Thoracic aorta (tissue), 2 donors: Measurements from ENCODE around the gene MAPKAPK2. TPM values are rescaled to one million over a fixed set of nuclear protein-coding genes. Genes with fewer than 3 reads are reported as not detected.

ENCODE experiments used
- ATAC-seq: fragments of 150-250 bp; one replicate; pipeline ENCODE4 v1.8.0; 2017; ENCODE audit warnings: low read depth; ENCODE audit not compliant: insufficient number of reproducible peaks, low FRiP score
- DNase-seq: peaks from one replicate; pipeline ENCODE4 v3.0.0-alpha.2; 2020; ENCODE audit warnings: low spot score
- H3K27ac ChIP-seq, 2 donors: fragments of 200-600 bp; sonication (generic); 1 replicate in 1 of 2; 2 replicates in 1 of 2; pipeline ENCODE4 v1.5.1; 2016; ENCODE audit warnings: mild to moderate bottlenecking in 2 of 2, moderate library complexity in 2 of 2
- H3K27me3 ChIP-seq: fragments of 200-600 bp; sonication (generic); replicated peaks from 2 replicates; pipeline ENCODE4 v1.6.0; 2016; ENCODE audit warnings: mild to moderate bottlenecking; ENCODE audit not compliant: insufficient read depth
- H3K36me3 ChIP-seq: fragments of 200-600 bp; sonication (generic); one replicate; pipeline ENCODE4 v1.5.1; 2016
- H3K4me1 ChIP-seq, 2 donors: fragments of 200-600 bp; sonication (generic); 1 replicate in 1 of 2; 2 replicates in 1 of 2; pipeline versions ENCODE4 v1.5.1 to v1.6.0; 2016; ENCODE audit warnings: low read depth in 2 of 2, mild to moderate bottlenecking in 1 of 2; ENCODE audit not compliant: control insufficient read depth in 1 of 2
- H3K4me3 ChIP-seq: fragments of 200-600 bp; sonication (generic); 2 replicates; pipeline ENCODE4 v1.5.1; 2016; ENCODE audit warnings: mild to moderate bottlenecking
- H3K9me3 ChIP-seq: fragments of 200-600 bp; sonication (generic); 2 replicates; pipeline ENCODE4 v1.5.1; 2016
- total RNA-seq, 2 donors: library from RNA; depleted of rRNA; stranded (reverse); fragments of >200 nt; gene quantifications; one replicate each; pipeline versions ENCODE4 v1.1.0 to v1.2.3, GENCODE V29; 2016
- TF ChIP-seq, protein P1 (sequence below): fragments of 200-600 bp; sonication (generic); IDR thresholded peaks from one replicate; pipeline ENCODE4 v1.5.1; 2019; ENCODE audit warnings: antibody characterized with exemption

MAPKAPK2 gene
- total RNA-seq, 2 donors from 2014 or later = 80.7 to 89.2 TPM

DNA sequence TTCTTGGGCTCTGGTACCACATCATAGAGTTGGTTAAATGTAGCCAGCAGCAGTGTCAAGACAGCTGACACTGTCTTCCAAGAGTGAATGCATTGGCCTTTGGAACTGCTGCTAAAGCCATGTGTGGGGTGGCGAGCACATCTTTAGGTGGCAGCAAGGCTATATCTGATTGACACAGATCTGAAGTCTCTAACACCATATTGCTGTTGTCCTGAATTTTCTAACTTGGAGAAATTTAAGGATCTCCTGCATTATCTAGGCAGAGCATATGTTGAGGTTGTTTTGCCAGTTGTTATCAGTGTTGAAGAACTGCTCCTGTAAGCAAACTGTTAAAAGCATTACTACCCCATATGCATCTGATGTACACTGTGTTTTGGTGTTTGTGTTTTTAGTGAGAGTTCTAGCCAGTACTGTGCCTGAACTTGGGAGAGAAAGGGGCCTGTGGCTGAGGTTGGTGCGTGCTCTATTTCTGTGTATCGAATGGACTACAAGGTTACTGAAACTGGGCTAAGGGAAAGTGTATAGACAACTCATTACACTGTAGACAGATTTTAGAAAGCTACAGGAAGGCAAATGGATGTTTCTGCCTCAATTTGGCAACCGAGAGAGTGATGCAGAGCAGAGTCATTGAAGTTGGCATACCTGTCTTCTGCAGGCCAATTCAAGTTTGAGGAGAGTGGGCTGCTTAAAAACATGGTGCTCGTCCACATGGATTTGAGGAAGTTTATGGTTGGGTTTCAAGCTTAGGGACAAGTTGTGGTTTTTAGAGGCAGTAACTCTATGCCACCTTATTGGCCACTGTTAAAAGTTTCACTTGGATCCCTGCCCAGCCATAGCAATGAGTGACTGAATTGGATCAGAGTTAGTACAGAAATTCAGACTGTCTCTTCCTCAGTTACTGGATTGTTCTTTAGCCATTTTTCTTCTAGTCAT lies 32.5 kb upstream of the MAPKAPK2 start:
- Histone ChIP-seq H3K27me3 (no peaks in the 10 kb centered on the region), H3K9me3 (no peaks in the 10 kb centered on the region), H3K36me3 (no peaks in the 10 kb centered on the region), H3K4me1 (no peaks in the 10 kb centered on the region), H3K27ac (no peak overlapping the region), H3K4me3 (no peak overlapping the region)
- ATAC-seq (no peak), DNase-seq (no peak)
- TF ChIP-seq, protein P1, sequence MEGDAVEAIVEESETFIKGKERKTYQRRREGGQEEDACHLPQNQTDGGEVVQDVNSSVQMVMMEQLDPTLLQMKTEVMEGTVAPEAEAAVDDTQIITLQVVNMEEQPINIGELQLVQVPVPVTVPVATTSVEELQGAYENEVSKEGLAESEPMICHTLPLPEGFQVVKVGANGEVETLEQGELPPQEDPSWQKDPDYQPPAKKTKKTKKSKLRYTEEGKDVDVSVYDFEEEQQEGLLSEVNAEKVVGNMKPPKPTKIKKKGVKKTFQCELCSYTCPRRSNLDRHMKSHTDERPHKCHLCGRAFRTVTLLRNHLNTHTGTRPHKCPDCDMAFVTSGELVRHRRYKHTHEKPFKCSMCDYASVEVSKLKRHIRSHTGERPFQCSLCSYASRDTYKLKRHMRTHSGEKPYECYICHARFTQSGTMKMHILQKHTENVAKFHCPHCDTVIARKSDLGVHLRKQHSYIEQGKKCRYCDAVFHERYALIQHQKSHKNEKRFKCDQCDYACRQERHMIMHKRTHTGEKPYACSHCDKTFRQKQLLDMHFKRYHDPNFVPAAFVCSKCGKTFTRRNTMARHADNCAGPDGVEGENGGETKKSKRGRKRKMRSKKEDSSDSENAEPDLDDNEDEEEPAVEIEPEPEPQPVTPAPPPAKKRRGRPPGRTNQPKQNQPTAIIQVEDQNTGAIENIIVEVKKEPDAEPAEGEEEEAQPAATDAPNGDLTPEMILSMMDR = no peak

DNA sequence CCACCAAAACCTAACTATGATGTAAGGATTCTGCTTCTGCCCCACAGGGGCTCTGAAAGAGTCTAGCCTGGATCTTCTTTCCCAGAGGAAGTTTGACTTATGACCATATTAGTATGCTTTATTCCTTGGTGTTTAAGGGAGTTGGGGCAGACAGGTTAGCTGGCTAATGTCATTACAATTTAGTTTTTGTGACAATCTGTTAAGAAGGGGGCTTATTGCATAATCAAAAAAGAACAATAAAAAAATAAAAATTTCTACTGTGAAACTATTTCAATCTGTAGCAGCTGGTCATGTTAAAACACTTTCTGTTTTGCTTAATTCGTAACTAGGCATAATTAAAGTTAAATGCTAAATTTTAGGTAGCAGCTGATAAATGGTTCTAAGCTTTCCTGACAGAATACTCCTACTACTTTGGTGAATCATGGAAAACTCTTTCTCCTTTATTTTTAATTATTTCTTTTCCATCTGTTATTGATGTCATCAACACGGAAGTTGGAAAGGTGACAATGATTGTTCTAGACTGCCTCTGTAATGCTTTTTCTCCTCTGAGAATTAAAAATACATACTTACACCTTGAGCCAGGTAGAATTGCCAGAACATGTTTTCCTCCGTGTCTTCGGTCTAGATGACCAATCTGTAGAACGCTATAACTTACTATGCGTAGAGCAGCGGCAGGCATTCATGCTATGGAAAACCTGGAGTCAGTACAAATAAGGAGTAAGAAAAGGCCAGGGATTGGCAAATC lies 30.8 kb upstream of the MAPKAPK2 start:
- H3K27me3 ChIP-seq = no peaks in the 10 kb centered on the region
- H3K9me3 ChIP-seq = no peaks in the 10 kb centered on the region
- DNase-seq (no peak), ATAC-seq (no peak)
- H3K4me3 ChIP-seq = no peak overlapping the region
- H3K4me1 ChIP-seq = no peaks in the 10 kb centered on the region
- H3K36me3 ChIP-seq = no peaks in the 10 kb centered on the region
- no peak overlapping the region for H3K27ac ChIP-seq
- TF ChIP-seq, protein P1 = no peak

DNA sequence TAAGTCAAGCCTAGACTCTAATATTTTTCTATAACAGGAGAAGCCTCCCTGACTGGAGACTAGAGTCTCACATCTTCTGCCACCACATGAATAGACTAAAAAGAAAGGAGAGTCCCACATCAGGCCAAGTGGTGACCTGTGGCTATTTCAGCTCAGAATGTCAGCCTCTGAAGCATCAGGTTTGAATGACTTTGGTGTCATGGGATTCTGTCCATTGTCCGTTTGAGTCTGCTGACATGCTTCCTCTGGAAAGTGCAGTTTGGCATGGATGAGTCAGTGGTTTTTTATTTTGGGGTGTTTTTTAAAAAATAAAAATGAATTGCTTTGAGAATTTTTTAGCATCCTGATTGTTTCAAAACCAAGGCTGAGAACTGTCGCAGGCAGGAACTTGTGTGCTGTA lies 29.9 kb upstream of the MAPKAPK2 start:
- Histone ChIP-seq H3K36me3 (no peaks in the 10 kb centered on the region), H3K4me3 (no peak overlapping the region), H3K4me1 (no peaks in the 10 kb centered on the region), H3K9me3 (no peaks in the 10 kb centered on the region), H3K27me3 (no peaks in the 10 kb centered on the region), H3K27ac (no peak overlapping the region)
- DNase-seq = no peak
- TF ChIP-seq, protein P1 = no peak
- ATAC-seq = no peak

DNA sequence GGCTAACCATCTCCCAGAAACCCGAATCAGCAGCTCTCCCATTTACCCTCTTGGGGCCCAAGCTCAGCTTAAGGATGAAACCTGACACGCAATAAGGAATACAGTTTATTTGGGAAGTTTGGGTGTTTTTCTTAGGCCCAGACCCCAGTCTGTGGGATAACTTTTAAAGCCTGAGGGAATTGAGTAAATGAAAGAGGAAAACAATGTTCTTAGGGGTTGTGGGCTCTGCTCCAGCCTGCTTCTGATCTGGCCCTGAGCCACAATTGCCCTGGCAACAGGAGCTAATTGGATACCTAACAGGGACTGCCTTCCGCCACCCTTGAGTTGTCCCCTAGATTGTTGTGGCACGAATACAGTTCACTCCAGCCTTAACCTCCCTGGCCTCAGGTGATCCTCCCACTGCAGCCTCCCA lies 29.2 kb upstream of the MAPKAPK2 start:
- TF ChIP-seq, protein P1 = no peak
- no peak overlapping the region for H3K27ac ChIP-seq
- H3K9me3 ChIP-seq = no peaks in the 10 kb centered on the region
- H3K4me1 ChIP-seq = no peaks in the 10 kb centered on the region
- no peaks in the 10 kb centered on the region for H3K36me3 ChIP-seq
- no peak overlapping the region for H3K4me3 ChIP-seq
- DNase-seq = no peak
- ATAC-seq = no peak
- H3K27me3 ChIP-seq = no peaks in the 10 kb centered on the region

DNA sequence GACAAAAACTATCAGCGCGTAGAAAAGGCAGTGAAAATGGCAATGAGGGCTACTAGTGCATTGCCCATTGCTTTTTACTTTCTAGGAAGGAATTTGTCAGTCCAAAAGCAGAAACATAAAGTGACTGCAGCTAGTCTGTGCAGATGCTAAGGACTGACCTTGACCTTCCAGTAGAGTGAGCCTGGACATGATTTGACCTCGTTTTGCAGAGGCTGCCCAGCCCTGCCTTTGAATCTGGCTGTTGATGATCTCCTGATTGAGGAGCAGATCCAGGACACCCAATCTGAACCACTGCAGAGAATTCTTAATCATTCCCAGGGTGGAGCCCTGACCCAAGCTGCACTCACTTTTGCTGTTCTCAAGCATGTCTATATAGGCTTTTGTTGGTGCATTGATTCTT lies 27.8 kb upstream of the MAPKAPK2 start:
- H3K4me1 ChIP-seq = no peaks in the 10 kb centered on the region
- H3K27me3 ChIP-seq = no peaks in the 10 kb centered on the region
- TF ChIP-seq, protein P1 = no peak
- H3K4me3 ChIP-seq = no peak overlapping the region
- no peak overlapping the region for H3K27ac ChIP-seq
- ATAC-seq (no peak), DNase-seq (no peak)
- H3K9me3 ChIP-seq = no peaks in the 10 kb centered on the region
- H3K36me3 ChIP-seq = no peaks in the 10 kb centered on the region
